GM12875 (cell line): ENCODE measurements around the gene SORBS1.

Source experiments
- H3K4me3 ChIP-seq: one replicate; pipeline ENCODE4 v1.5.1; 2011; ENCODE audit warnings: low read depth, low read length, control low read depth
- CTCF ChIP-seq: IDR thresholded peaks from 2 replicates; pipeline ENCODE4 v1.5.1; 2011; ENCODE audit warnings: low read depth, mild to moderate bottlenecking, control low read depth, inconsistent platforms, low read length, moderate library complexity, borderline replicate concordance; ENCODE audit not compliant: insufficient read depth

Gene SORBS1

GRCh38 chr10:95506056-95506737 is 55.0 kb downstream of the SORBS1 start:
- no peak for TF ChIP-seq CTCF
- no peak overlapping the region for H3K4me3 ChIP-seq

GRCh38 chr10:95505641-95506040 is 55.5 kb downstream of the SORBS1 start:
- TF ChIP-seq CTCF: no peak
- H3K4me3 ChIP-seq: no peak overlapping the region

GRCh38 chr10:95505084-95505610 is 56.0 kb downstream of the SORBS1 start:
- no peak for TF ChIP-seq CTCF
- no peak overlapping the region for H3K4me3 ChIP-seq

- no peak overlapping the region for H3K4me3 ChIP-seq
- TF ChIP-seq CTCF: no peak
Observed at GRCh38 chr10:95504246-95504691, 56.9 kb downstream of the SORBS1 start.

GRCh38 chr10:95503526-95503925 is 57.6 kb downstream of the SORBS1 start:
- TF ChIP-seq CTCF: no peak
- H3K4me3 ChIP-seq: no peak overlapping the region

GRCh38 chr10:95503001-95503400 is 58.2 kb downstream of the SORBS1 start:
- H3K4me3 ChIP-seq: no peak overlapping the region
- no peak for TF ChIP-seq CTCF

GRCh38 chr10:95502377-95502776 is 58.8 kb downstream of the SORBS1 start:
- TF ChIP-seq CTCF: no peak
- no peak overlapping the region for H3K4me3 ChIP-seq
